Measurements from ENCODE around the gene OAS3.

OAS3 gene

DNA sequence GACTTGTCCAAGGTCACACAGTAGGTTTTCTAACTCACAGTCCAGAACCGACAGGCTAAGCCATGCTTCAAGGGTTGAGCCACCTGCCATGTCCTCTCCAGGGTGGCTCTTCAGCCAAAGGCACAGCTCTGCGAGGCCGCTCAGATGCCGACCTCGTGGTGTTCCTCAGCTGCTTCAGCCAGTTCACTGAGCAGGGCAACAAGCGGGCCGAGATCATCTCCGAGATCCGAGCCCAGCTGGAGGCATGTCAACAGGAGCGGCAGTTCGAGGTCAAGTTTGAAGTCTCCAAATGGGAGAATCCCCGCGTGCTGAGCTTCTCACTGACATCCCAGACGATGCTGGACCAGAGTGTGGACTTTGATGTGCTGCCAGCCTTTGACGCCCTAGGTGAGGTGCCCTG is 27.4 kb downstream of the OAS3 start:
- TF ChIP-seq, protein P1, sequence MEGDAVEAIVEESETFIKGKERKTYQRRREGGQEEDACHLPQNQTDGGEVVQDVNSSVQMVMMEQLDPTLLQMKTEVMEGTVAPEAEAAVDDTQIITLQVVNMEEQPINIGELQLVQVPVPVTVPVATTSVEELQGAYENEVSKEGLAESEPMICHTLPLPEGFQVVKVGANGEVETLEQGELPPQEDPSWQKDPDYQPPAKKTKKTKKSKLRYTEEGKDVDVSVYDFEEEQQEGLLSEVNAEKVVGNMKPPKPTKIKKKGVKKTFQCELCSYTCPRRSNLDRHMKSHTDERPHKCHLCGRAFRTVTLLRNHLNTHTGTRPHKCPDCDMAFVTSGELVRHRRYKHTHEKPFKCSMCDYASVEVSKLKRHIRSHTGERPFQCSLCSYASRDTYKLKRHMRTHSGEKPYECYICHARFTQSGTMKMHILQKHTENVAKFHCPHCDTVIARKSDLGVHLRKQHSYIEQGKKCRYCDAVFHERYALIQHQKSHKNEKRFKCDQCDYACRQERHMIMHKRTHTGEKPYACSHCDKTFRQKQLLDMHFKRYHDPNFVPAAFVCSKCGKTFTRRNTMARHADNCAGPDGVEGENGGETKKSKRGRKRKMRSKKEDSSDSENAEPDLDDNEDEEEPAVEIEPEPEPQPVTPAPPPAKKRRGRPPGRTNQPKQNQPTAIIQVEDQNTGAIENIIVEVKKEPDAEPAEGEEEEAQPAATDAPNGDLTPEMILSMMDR (IDR thresholded peaks at IDR 0.05; ENCODE audit: low read depth, low read length): no peak
- no peak for DNase-seq (ENCODE audit: low read depth in 2 of 2)
- no peak overlapping the region for H3K4me3 ChIP-seq (replicated peaks in 1 of 2; ENCODE audit: low read depth in 2 of 2, low read length in 2 of 2)

DNA sequence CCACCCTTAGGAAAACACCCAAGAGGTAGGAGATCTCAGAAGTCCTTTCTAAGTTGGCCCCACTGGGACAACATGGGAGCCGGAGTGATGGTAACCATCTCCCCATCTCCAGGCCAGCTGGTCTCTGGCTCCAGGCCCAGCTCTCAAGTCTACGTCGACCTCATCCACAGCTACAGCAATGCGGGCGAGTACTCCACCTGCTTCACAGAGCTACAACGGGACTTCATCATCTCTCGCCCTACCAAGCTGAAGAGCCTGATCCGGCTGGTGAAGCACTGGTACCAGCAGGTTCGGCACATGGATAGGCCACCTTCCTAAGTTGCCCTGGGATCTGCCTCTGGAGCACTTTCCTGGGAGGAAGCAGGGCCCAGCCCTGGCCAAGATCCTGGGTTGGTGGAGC is 29.0 kb downstream of the OAS3 start:
- no peak overlapping the region for H3K4me3 ChIP-seq (replicated peaks in 1 of 2; ENCODE audit: low read depth in 2 of 2, low read length in 2 of 2)
- TF ChIP-seq, protein P1 (IDR thresholded peaks at IDR 0.05; ENCODE audit: low read depth, low read length): no peak
- DNase-seq (ENCODE audit: low read depth in 2 of 2): no peak

DNA sequence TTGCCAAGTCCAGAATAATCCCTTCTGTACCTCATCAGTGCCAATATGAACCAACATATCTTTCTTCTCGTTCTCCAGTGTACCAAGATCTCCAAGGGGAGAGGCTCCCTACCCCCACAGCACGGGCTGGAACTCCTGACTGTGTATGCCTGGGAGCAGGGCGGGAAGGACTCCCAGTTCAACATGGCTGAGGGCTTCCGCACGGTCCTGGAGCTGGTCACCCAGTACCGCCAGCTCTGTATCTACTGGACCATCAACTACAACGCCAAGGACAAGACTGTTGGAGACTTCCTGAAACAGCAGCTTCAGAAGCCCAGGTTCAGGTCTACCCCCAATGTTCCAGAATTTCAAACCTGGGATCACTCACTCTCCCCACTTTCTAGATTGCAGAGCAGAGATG is 29.6 kb downstream of the OAS3 start:
- H3K4me3 ChIP-seq (replicated peaks in 1 of 2; ENCODE audit: low read depth in 2 of 2, low read length in 2 of 2): no peak overlapping the region
- no peak for DNase-seq (ENCODE audit: low read depth in 2 of 2)
- TF ChIP-seq, protein P1 (IDR thresholded peaks at IDR 0.05; ENCODE audit: low read depth, low read length): no peak

DNA sequence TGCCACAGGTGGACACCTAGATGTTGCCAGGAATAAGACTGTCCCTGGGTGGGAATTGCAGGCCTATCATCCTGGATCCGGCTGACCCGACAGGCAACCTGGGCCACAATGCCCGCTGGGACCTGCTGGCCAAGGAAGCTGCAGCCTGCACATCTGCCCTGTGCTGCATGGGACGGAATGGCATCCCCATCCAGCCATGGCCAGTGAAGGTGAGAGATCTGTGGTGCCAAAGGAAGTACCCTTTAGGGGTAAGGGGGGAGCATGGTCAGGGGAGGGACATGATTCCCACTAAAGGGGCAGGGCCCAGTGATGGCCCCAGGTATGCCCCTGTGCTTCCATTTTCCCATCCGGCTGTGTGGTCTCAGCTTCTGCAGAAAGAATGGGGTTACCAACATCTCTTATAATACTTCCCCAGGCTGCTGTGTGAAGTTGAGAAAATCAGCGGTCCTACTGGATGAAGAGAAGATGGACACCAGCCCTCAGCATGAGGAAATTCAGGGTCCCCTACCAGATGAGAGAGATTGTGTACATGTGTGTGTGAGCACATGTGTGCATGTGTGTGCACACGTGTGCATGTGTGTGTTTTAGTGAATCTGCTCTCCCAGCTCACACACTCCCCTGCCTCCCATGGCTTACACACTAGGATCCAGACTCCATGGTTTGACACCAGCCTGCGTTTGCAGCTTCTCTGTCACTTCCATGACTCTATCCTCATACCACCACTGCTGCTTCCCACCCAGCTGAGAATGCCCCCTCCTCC is 31.5 kb downstream of the OAS3 start:
- no peak for DNase-seq (ENCODE audit: low read depth in 2 of 2)
- no peak overlapping the region for H3K4me3 ChIP-seq (replicated peaks in 1 of 2; ENCODE audit: low read depth in 2 of 2, low read length in 2 of 2)
- TF ChIP-seq, protein P1 (IDR thresholded peaks at IDR 0.05; ENCODE audit: low read depth, low read length): no peak

DNA sequence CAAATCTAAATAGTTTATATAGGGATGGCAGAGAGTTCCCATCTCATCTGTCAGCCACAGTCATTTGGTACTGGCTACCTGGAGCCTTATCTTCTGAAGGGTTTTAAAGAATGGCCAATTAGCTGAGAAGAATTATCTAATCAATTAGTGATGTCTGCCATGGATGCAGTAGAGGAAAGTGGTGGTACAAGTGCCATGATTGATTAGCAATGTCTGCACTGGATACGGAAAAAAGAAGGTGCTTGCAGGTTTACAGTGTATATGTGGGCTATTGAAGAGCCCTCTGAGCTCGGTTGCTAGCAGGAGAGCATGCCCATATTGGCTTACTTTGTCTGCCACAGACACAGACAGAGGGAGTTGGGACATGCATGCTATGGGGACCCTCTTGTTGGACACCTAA is 32.1 kb downstream of the OAS3 start:
- H3K4me3 ChIP-seq (replicated peaks in 1 of 2; ENCODE audit: low read depth in 2 of 2, low read length in 2 of 2): no peak overlapping the region
- TF ChIP-seq, protein P1 (IDR thresholded peaks at IDR 0.05; ENCODE audit: low read depth, low read length): no peak
- DNase-seq (ENCODE audit: low read depth in 2 of 2): no peak

DNA sequence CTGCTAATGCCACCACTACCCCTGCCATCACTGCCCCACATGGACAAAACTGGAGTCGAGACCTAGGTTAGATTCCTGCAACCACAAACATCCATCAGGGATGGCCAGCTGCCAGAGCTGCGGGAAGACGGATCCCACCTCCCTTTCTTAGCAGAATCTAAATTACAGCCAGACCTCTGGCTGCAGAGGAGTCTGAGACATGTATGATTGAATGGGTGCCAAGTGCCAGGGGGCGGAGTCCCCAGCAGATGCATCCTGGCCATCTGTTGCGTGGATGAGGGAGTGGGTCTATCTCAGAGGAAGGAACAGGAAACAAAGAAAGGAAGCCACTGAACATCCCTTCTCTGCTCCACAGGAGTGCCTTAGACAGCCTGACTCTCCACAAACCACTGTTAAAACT is 33.0 kb downstream of the OAS3 start:
- peak; percentile 17 to 33 for DNase-seq (ENCODE audit: low read depth in 2 of 2)
- TF ChIP-seq, protein P1 (IDR thresholded peaks at IDR 0.05; ENCODE audit: low read depth, low read length): no peak
- H3K4me3 ChIP-seq (replicated peaks in 1 of 2; ENCODE audit: low read depth in 2 of 2, low read length in 2 of 2): no peak overlapping the region
